HepG2 (cell line): ENCODE measurements around the gene ZNF207. TPM values are rescaled to one million over a fixed set of nuclear protein-coding genes. Genes with fewer than 3 reads are reported as not detected.

Source experiments
- ADNP ChIP-seq: sonication (generic); formaldehyde crosslinking; IDR thresholded peaks from 2 replicates; pipeline ENCODE4 v1.4.0; 2020; ENCODE audit warnings: missing genetic modification reagents
- ARNTL ChIP-seq: sonication (generic); formaldehyde crosslinking; IDR thresholded peaks from 2 replicates; pipeline ENCODE4 v1.4.0; 2020; ENCODE audit warnings: mild to moderate bottlenecking, missing genetic modification reagents
- FOSL1 ChIP-seq: sonication (generic); formaldehyde crosslinking; IDR thresholded peaks from 2 replicates; pipeline ENCODE4 v1.9.0; 2021; ENCODE audit warnings: missing genetic modification reagents, borderline replicate concordance
- GATAD1 ChIP-seq: IDR thresholded peaks from 2 replicates; pipeline ENCODE4 v1.6.1; 2016; ENCODE audit warnings: missing genetic modification reagents, missing compliant biosample characterization
- HNF1A ChIP-seq, 2 experiments: sonication (generic) in 1 of 2; formaldehyde crosslinking in 1 of 2; IDR thresholded peaks; 2 replicates each; pipeline versions ENCODE4 v1.4.0 to v1.6.1; 2016 to 2020; ENCODE audit warnings: borderline replicate concordance in 1 of 2, low read depth in 1 of 2, mild to moderate bottlenecking in 1 of 2, missing genetic modification reagents in 1 of 2
- KAT7 ChIP-seq: IDR thresholded peaks from 2 replicates; pipeline ENCODE4 v1.6.1; 2018; ENCODE audit warnings: borderline replicate concordance, missing compliant biosample characterization
- NFE2L2 ChIP-seq: fragments of 150-350 bp; IDR thresholded peaks from 2 replicates; pipeline ENCODE4 v1.6.1; 2014; ENCODE audit warnings: low read length
- NFIC ChIP-seq: IDR thresholded peaks from 2 replicates; pipeline ENCODE4 v1.6.1; 2012; ENCODE audit warnings: mild to moderate bottlenecking, low read length, inconsistent platforms
- NR2F2 ChIP-seq: IDR thresholded peaks from 2 replicates; pipeline ENCODE4 v1.6.1; 2012; ENCODE audit warnings: low read depth, inconsistent platforms, borderline replicate concordance
- RXRB ChIP-seq: IDR thresholded peaks from 2 replicates; pipeline ENCODE4 v1.6.1; 2016; ENCODE audit warnings: borderline replicate concordance, missing genetic modification reagents, missing compliant biosample characterization
- ZFY ChIP-seq: sonication (generic); formaldehyde crosslinking; IDR thresholded peaks from 2 replicates; pipeline ENCODE4 v1.4.0; 2020; ENCODE audit warnings: missing genetic modification reagents
- ZNF614 ChIP-seq: IDR thresholded peaks from 2 replicates; pipeline ENCODE4 v1.6.1; 2018; ENCODE audit warnings: missing biosample characterization, missing genetic modification reagents, inconsistent platforms, borderline replicate concordance
- ZNF883 ChIP-seq: sonication (generic); formaldehyde crosslinking; IDR thresholded peaks from 2 replicates; pipeline ENCODE4 v1.5.1; 2020; ENCODE audit warnings: mild to moderate bottlenecking, missing genetic modification reagents; ENCODE audit errors: not compliant biosample characterization
- ZSCAN29 ChIP-seq: sonication (generic); formaldehyde crosslinking; conservative IDR thresholded peaks from 2 replicates; pipeline ENCODE4 v1.4.0; 2020; ENCODE audit warnings: mild to moderate bottlenecking, missing genetic modification reagents
- polyA plus RNA-seq, 8 experiments: library from polyadenylated mRNA; depleted of rRNA in 3 of 8; stranded (reverse) in 7 of 8; unstranded in 1 of 8; fragments of >200 nt; fragmentation: Illumina TruSeq in 4 of 8; extraction: Trizol in 4 of 8; gene quantifications; 2 replicates each; pipeline versions ENCODE4 v1.2.1 to v1.2.3, GENCODE V29; 2011 to 2016; ENCODE audit warnings: low read depth in 4 of 8, missing spikeins in 1 of 8, mixed read lengths in 1 of 8; ENCODE audit not compliant: insufficient read depth in 1 of 8
- total RNA-seq, 5 experiments: library from RNA; depleted of rRNA; stranded (reverse); fragments of >200 nt; fragmentation: Illumina TruSeq; extraction: Trizol; gene quantifications; 2 replicates each; pipeline ENCODE4 v1.2.3, GENCODE V29; 2016; ENCODE audit warnings: low read depth in 1 of 5
- TF ChIP-seq, protein P1 (sequence below): sonication (generic); formaldehyde crosslinking; IDR thresholded peaks from 2 replicates; pipeline ENCODE4 v1.5.1; 2020; ENCODE audit warnings: mild to moderate bottlenecking, missing genetic modification reagents, borderline replicate concordance

The ZNF207 gene
- total and polyA plus RNA-seq, 2 of the 13 experiments (the other 11 are each of a cell fraction or from before 2014, with no cell fraction given), result 150 to 164 TPM

DNA sequence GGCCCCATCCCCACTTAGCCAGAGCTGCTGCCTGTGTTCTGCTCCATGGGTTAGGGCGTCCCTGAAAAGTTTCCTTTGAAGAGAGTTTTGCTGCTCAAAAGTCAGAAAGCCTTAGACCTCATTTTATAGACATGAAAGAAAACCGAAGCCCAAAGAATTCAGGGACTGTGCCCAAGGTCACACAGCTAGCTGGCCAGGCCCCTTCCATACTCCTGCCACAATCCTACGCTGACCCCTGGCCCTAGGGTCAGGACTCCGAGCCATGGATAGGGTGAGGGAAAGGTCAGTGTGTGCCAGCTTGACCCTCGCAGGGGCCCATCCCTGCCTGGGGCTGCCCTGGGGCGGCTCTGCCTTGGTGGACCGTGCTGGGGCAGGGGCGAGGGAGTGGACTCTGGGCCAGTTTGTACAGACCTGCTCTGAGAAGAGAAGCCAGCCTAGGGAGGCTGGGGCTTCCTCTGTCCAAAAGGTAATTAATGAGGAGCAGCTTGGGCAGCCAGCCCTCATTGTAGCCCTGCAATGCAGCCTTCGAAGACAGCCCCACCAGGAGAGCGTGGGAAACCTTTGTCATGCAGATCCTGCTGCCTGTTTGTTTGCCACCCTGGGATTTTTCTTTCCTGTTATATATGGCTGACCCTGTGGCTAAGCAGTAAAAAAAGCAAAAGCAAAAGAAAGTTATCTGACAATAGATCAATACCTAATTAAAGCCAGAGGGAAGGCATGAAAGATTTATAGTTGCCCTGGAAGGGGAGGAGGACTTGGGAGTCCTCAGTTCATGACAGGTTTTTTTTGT, 46.9 kb upstream of the ZNF207 start (continued):
- peak; percentile 96 for TF ChIP-seq RXRB
- TF ChIP-seq ADNP, result no peak
- TF ChIP-seq ARNTL (CRISPR knock-in tag), result peak; percentile 55; the same call in 1 of the 2 replicates
- peak; percentile 64; the same call in 1 of the 2 replicates for TF ChIP-seq ZNF614 (CRISPR knock-in tag)
- TF ChIP-seq, protein P1, sequence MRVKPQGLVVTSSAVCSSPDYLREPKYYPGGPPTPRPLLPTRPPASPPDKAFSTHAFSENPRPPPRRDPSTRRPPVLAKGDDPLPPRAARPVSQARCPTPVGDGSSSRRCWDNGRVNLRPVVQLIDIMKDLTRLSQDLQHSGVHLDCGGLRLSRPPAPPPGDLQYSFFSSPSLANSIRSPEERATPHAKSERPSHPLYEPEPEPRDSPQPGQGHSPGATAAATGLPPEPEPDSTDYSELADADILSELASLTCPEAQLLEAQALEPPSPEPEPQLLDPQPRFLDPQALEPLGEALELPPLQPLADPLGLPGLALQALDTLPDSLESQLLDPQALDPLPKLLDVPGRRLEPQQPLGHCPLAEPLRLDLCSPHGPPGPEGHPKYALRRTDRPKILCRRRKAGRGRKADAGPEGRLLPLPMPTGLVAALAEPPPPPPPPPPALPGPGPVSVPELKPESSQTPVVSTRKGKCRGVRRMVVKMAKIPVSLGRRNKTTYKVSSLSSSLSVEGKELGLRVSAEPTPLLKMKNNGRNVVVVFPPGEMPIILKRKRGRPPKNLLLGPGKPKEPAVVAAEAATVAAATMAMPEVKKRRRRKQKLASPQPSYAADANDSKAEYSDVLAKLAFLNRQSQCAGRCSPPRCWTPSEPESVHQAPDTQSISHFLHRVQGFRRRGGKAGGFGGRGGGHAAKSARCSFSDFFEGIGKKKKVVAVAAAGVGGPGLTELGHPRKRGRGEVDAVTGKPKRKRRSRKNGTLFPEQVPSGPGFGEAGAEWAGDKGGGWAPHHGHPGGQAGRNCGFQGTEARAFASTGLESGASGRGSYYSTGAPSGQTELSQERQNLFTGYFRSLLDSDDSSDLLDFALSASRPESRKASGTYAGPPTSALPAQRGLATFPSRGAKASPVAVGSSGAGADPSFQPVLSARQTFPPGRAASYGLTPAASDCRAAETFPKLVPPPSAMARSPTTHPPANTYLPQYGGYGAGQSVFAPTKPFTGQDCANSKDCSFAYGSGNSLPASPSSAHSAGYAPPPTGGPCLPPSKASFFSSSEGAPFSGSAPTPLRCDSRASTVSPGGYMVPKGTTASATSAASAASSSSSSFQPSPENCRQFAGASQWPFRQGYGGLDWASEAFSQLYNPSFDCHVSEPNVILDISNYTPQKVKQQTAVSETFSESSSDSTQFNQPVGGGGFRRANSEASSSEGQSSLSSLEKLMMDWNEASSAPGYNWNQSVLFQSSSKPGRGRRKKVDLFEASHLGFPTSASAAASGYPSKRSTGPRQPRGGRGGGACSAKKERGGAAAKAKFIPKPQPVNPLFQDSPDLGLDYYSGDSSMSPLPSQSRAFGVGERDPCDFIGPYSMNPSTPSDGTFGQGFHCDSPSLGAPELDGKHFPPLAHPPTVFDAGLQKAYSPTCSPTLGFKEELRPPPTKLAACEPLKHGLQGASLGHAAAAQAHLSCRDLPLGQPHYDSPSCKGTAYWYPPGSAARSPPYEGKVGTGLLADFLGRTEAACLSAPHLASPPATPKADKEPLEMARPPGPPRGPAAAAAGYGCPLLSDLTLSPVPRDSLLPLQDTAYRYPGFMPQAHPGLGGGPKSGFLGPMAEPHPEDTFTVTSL (CRISPR knock-in tag), result peak; percentile 45; the same call in 1 of the 2 replicates
- TF ChIP-seq GATAD1 (CRISPR knock-in tag), result peak; percentile 43; the same call in 1 of the 2 replicates
- TF ChIP-seq NFE2L2, result no peak
- 0 out of 2 replicates have a peak, but pooled peaks have one; percentile 24 for TF ChIP-seq ZFY (CRISPR knock-in tag)
- TF ChIP-seq NR2F2, result peak; percentile 99
- no peak for TF ChIP-seq FOSL1
- 0 out of 2 replicates have a peak, but pooled peaks have one; percentile 23 for TF ChIP-seq ZSCAN29 (CRISPR knock-in tag)
- TF ChIP-seq HNF1A (IDR thresholded peaks at IDR 0.05; ENCODE audit: low read depth), result no peak
- TF ChIP-seq HNF1A (CRISPR knock-in tag; IDR thresholded peaks at IDR 0.05; ENCODE audit: borderline replicate concordance), result peak; percentile 64; the same call in 1 of the 2 replicates
- peak; percentile 51 for TF ChIP-seq ZNF883 (CRISPR knock-in tag)
- peak; percentile 52; the same call in 1 of the 2 replicates for TF ChIP-seq NFIC
- no peak for TF ChIP-seq KAT7
